ENCODE data around the gene PPP4R3A. TPM values are rescaled to one million over a fixed set of nuclear protein-coding genes. Genes with fewer than 3 reads are reported as not detected.

Gene PPP4R3A
- total RNA-seq, 2 experiments from 2014 or later = 84.7 to 119 TPM

- Histone ChIP-seq H4K20me1 (ENCODE audit: insufficient read depth, low read length) (peaks cover 31% of the 10 kb centered on the region), H2AFZ (ENCODE audit: low read length) (no peak overlapping the region), H3K4me2 (ENCODE audit: low read length) (peak overlapping the region; percentile 43), H3K4me1 (ENCODE audit: insufficient read depth, low read length, poor library complexity, severe bottlenecking) (peaks cover 64% of the 10 kb centered on the region), H3K4me3 (ENCODE audit: low read depth, low read length, poor library complexity, severe bottlenecking) (no peak overlapping the region), H3K36me3 (ENCODE audit: insufficient read depth, low read length) (peaks cover 61% of the 10 kb centered on the region), H3K27ac (ENCODE audit: low read depth, low read length, poor library complexity, severe bottlenecking) (peak overlapping the region; percentile 39), H3K9me2 (ENCODE audit: insufficient read depth, low read length) (no peaks in the 10 kb centered on the region), H3K9me3 (ENCODE audit: low read length) (no peaks in the 10 kb centered on the region; the same call in 1 of the 2 replicates), H3K79me2 (ENCODE audit: insufficient read depth, low read depth, low read length) (peaks cover 98% of the 10 kb centered on the region)
- intact Hi-C loops (cut with micrococcal nuclease; ENCODE audit: unreplicated experiment) = no loop called here
- BruUV-seq (replicated peaks) = no TSS peak
- TF ChIP-seq EZH2phosphoT487 (IDR thresholded peaks at IDR 0.05; ENCODE audit: borderline replicate concordance, low read depth, low read length) (no peak), CTCF (conservative IDR thresholded peaks at IDR 0.05; ENCODE audit: low read length) (no peak)
- ChIA-PET CTCF (ENCODE audit: unreplicated experiment) (no interaction called here), POLR2A (interaction anchor here (0.6 to 1.8 kb wide), 3 partner anchors 9 to 142 kb away, joined by 3 to 8 read pairs (median 7); partner anchors contain the start of gene PPP4R3A)
- DNase-seq (ENCODE audit: low spot score) = no peak
These were observed 16.9 kb downstream of the PPP4R3A start for GRCh38 chr14:91493169-91493568.

- Histone ChIP-seq H3K27ac (ENCODE audit: low read depth, low read length, poor library complexity, severe bottlenecking) (no peak overlapping the region), H3K4me2 (ENCODE audit: low read length) (no peak overlapping the region), H3K4me1 (ENCODE audit: insufficient read depth, low read length, poor library complexity, severe bottlenecking) (peaks cover 7% of the 10 kb centered on the region), H3K79me2 (ENCODE audit: insufficient read depth, low read depth, low read length) (peaks cover 98% of the 10 kb centered on the region), H3K9me2 (ENCODE audit: insufficient read depth, low read length) (no peaks in the 10 kb centered on the region), H3K4me3 (ENCODE audit: low read depth, low read length, poor library complexity, severe bottlenecking) (no peak overlapping the region), H4K20me1 (ENCODE audit: insufficient read depth, low read length) (peaks cover 16% of the 10 kb centered on the region; the same call in 1 of the 2 replicates), H3K36me3 (ENCODE audit: insufficient read depth, low read length) (peaks cover 98% of the 10 kb centered on the region), H3K9me3 (ENCODE audit: low read length) (no peaks in the 10 kb centered on the region), H2AFZ (ENCODE audit: low read length) (no peak overlapping the region)
- TF ChIP-seq CTCF (conservative IDR thresholded peaks at IDR 0.05; ENCODE audit: low read length) = no peak
- TF ChIP-seq EZH2phosphoT487 (IDR thresholded peaks at IDR 0.05; ENCODE audit: borderline replicate concordance, low read depth, low read length) = no peak
- no peak for DNase-seq (ENCODE audit: low spot score)
- POLR2A ChIA-PET = no interaction called here
- no TSS peak for BruUV-seq (replicated peaks)
- intact Hi-C loops (cut with micrococcal nuclease; ENCODE audit: unreplicated experiment) = no loop called here
- CTCF ChIA-PET (ENCODE audit: unreplicated experiment) = no interaction called here
These were observed 25.4 kb downstream of the PPP4R3A start for GRCh38 chr14:91484744-91485143.

- no peak for TF ChIP-seq EZH2phosphoT487 (IDR thresholded peaks at IDR 0.05; ENCODE audit: borderline replicate concordance, low read depth, low read length)
- TF ChIP-seq CTCF (conservative IDR thresholded peaks at IDR 0.05; ENCODE audit: low read length) = peak; percentile 76
- CTCF ChIA-PET (ENCODE audit: unreplicated experiment) = no interaction called here
- H3K9me3 ChIP-seq (ENCODE audit: low read length) = no peaks in the 10 kb centered on the region
- H3K79me2 ChIP-seq (ENCODE audit: insufficient read depth, low read depth, low read length) = peaks cover 98% of the 10 kb centered on the region
- no peaks in the 10 kb centered on the region for H3K9me2 ChIP-seq (ENCODE audit: insufficient read depth, low read length)
- H3K4me3 ChIP-seq (ENCODE audit: low read depth, low read length, poor library complexity, severe bottlenecking) = no peak overlapping the region
- peak; percentile 32 for DNase-seq (ENCODE audit: low spot score)
- intact Hi-C loops (cut with micrococcal nuclease; ENCODE audit: unreplicated experiment) = no loop called here
- peaks cover 97% of the 10 kb centered on the region for H3K36me3 ChIP-seq (ENCODE audit: insufficient read depth, low read length)
- no peak overlapping the region for H2AFZ ChIP-seq (ENCODE audit: low read length)
- POLR2A ChIA-PET = no interaction called here
- H4K20me1 ChIP-seq (ENCODE audit: insufficient read depth, low read length) = peaks cover 16% of the 10 kb centered on the region; the same call in 1 of the 2 replicates
- H3K4me2 ChIP-seq (ENCODE audit: low read length) = no peak overlapping the region
- H3K27ac ChIP-seq (ENCODE audit: low read depth, low read length, poor library complexity, severe bottlenecking) = no peak overlapping the region
- BruUV-seq (replicated peaks) = no TSS peak
- peaks cover 7% of the 10 kb centered on the region for H3K4me1 ChIP-seq (ENCODE audit: insufficient read depth, low read length, poor library complexity, severe bottlenecking)
These were observed 25.9 kb downstream of the PPP4R3A start for GRCh38 chr14:91484186-91484585.

All from OCI-LY7 (cell line).